ENCODE data around the gene DYNC1I1.
A peak's percentile ranks its signal among the peaks of the same experiment; 100 is the strongest.

The DYNC1I1 gene

DNA sequence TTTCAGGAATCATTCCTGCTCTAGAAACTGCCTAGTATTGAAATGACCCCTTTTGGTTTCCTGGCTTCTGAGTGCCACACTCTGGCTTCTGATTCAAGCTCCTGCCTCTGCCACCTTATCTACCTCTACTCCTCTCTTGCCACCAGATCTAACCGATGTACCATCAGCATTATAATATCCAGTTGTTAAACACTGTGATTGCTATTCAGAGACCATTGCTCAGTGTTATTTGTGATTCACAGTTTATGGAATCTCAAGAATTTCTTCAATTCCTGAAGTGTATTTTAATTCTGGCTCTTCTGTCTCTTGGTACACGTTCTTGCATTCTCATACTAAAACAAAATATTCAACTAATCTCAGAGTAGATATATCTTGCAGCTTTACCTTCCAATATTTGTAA, 88.7 kb downstream of the DYNC1I1 start:
- no peak for DNase-seq (ENCODE audit: low spot score)

DNA sequence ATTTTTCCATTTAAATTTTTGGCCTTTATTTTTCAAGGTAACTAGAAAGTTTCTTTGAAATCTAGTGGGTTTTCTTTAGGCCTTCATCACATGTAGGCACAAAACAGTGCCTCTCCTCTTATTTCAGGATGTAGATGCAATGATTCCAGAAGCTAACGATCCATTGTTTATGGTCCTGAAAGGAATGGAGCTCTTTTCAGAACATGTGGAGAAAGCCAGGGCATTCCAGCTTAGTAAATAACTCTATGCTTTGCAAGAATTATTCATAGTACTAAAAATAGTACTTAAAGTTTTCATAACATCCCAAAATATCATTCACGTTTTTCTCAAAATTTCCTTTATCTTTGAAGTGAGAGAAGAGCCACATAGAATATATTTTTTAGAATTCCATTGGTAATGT, 91.3 kb downstream of the DYNC1I1 start:
- DNase-seq (ENCODE audit: low spot score): no peak

DNA sequence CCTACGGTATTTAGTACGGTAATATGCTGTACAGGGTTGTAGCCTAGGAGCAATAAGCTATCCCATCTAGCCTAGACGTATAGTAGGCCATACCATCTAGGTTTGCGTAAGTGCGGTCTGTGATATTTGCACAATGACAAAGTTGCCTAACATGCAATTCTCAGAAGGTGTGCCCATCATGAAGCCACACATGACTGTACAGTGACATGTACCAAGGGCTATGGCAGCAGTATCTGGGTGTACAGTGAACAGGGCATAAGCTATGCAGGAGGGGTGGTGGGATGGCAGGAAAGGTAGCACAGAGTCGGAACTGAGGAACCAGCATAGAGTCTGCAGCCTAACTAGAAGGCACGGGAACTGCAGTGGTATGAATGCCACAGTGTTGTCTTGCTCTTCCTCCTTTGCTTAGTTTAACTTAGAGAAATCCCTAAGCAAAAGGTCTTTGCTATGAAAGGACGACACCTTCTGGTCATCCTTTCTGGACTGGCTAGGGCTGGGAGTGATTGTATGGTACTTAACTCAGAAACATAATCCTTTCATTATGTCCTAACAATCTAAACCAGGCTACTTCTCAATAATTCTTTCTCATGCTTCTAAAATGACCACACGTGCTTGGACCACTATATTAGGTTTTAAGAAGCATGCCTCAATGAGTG, 93.5 kb downstream of the DYNC1I1 start:
- no peak for DNase-seq (ENCODE audit: low spot score)

DNA sequence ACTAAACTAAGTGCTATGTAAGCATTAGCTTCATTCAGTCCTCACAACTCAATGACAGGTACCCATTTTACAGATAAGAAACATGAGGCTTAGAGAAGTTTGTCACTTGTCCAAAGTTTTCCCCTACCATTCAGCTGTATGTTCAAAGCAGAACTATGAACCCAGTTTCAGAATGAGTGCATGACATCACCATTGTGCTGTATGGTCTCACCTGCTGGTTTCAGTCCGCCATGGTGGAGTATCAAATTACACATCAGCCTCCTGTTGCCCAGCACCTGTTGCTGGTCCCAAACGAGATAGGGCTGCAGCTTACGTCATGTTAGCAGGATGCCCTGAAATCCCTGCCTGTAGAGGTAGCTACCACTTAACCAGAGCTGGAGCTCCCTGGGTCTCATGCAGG, 95.0 kb downstream of the DYNC1I1 start:
- DNase-seq (ENCODE audit: low spot score): no peak

DNA sequence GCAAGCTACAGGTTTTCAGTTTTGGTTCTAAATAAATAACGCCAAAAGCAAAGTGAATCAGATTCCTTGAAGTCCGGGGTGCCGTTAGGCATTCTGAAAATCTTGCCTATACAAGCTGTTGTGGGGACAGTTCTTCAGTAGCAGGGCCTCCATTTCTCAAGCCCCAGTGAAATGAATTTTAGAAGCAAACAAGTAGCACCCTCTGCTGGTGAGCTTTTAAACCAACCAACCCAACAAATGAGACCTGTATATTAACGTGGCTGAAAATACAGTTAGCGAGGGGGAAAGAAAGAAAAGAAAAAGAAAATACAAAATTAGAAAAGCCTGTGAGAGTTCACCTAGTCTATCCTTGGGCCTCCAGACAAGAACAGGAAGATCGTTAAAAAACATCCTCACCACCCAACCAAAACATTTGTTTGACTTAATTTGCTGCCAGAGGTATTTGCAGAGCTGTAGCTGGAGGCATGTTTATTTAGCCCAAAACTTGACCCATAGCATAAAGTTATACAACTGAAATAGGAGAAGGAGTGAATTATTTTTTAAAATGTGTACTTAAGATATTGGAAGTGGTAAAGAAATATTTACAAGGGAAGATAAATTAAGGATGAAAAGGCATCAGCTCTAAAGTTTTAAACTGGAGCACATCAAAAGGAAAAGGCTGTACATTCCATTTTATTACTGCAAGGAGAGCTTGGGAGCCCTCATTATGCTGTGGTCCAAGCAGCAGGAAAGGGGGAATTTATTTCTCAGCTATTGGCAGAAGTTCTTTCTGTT, 98.9 kb downstream of the DYNC1I1 start:
- peak; percentile 37 for DNase-seq (ENCODE audit: low spot score)

DNA sequence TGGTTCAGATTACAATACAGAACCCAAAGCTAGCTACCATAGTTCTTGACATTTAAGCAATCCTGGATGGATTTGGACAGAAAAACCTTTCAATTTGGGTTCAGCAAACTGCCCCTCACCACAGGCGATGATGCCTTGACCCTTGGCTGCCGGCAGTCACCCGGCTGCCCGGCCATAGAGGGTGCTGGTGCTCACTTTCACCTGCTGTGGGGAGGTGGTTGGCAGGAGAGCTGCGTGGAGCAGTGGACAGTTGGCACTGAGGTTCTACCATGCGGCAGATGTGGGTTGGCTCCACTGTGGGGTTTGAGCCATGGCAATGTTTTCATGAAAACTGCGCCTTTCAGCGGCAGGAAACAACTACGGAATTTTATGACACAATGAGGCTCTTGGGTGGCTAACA, 99.5 kb downstream of the DYNC1I1 start:
- no peak for DNase-seq (ENCODE audit: low spot score)

DNA sequence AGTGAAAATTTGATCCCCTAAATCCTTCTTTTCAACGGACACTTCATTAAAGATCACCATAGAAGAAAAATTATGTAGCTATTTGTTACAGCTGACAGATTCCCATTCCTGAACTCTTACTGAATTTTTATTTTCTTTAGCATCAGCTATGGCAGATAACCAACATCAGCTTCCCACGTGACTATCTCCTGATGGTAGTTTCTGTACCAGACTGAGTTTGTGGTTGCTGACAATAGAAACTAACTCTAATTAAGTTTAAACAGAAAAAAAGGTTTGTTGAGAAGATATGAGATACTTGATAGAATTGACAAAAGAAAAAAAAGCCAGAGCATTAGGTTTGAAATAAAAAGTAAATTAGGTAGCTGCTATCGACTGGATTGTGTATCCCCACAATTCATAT, 101.8 kb downstream of the DYNC1I1 start:
- no peak for DNase-seq (ENCODE audit: low spot score)

DNA sequence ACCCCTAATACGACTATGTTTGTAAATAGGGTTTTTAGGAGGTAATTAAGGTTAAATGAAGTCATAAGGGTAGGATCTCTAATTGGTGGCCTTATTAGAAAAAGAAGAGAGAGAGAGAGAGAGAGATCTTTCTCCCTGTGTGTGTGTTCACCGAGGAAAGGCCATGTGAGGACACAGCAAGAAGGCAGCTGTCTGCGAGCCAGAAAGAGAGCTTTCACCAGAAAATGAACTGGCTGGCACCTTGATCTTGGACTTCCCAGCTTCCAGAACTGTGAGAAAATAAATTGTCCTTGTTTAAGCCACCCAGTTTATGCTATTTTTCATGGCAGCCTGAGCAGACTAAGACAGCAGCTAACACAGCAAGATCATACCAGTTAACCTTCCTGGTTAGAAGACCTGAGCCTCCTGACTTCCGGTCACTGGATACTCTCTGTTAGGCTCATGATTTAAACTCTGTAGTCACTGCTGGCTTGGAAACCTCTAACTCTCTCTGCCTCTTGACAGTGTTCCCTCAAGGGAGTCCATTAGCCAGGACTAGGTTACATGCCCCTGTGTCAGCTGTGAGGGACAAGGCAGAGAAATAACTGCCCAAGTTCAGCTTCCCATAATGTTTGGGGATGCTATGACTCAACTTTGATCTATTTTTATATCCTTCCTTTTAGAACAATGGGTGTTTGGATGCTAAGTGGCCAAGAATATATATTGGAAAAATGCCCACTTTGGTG, 102.3 kb downstream of the DYNC1I1 start:
- peak; percentile 89 for DNase-seq (ENCODE audit: low spot score)

DNA sequence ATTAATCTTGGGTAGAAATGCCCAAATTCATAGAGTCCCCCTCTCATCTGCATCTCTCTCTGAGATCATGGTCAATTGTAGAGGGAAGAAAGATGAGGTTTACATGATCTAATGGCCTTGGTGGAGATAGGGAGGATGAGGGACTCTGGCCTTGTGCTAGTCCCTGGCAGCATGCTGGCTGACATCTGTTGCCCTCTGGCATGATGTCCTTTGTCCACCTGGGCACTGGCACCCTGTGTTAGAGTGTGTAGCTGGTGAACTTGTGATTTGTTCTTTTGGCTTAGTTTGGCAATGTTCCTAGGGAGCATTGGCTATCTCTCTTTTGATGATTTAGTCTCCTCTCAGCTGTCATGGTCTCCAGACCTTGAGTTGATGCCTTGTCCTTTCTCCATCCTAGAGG, 103.2 kb downstream of the DYNC1I1 start:
- DNase-seq (ENCODE audit: low spot score): peak; percentile 7

DNA sequence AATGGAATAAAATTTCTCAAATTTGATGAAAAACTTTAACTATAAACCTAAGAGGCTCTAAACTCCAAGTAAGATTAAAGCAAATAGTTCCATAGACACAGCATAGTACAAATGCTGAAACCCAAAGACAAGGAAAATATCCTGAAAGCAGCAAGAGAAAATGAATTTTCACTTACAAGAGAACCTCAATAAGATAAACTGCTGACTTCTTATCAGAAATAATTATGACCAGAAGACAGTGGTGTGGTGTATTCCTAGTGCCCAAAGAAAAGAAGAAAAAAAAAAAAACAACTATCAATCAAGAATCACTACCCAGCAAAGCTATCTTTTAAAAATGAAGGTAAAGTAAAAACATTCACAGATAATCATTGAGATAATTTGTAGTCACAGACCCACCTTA, 106.3 kb downstream of the DYNC1I1 start:
- DNase-seq (ENCODE audit: low spot score): no peak

DNA sequence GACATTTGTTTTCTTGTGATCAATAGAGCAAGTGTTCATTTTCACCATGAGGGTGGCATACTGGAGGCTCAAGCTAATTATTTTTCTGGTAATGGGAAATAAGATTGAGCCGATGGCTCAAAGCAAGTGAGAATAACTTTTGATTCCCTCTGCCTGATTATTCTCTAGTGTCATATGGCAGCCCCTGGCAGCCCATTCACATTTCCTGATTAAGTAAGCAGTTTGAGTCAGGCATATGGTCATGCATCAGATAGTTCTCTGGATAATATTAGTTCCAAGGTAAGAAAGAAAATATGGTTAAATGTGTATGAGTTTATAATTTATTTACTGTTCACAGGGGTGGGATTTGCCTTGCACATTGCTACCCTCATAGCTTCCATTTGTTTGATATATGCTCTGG, 109.2 kb downstream of the DYNC1I1 start:
- DNase-seq (ENCODE audit: low spot score): no peak

DNA sequence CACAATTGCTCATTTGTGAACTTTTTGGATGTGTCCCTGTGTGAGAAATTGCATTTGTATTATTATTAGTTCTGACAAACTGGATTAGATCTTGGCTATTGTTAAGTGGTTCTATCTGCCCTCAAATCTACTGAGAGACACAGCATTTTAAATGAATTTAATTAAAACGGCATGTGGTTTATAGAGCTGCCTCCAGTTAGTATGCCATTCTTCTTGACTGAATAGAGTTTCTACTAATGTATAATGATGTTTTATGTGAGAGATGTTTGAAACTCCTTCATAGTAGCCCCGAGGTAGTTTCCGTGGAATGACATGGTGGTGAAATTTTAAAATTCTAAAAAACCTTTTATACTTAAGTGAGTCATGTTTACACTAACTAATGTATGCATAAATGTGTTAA, 110.9 kb downstream of the DYNC1I1 start:
- no peak for DNase-seq (ENCODE audit: low spot score)

DNA sequence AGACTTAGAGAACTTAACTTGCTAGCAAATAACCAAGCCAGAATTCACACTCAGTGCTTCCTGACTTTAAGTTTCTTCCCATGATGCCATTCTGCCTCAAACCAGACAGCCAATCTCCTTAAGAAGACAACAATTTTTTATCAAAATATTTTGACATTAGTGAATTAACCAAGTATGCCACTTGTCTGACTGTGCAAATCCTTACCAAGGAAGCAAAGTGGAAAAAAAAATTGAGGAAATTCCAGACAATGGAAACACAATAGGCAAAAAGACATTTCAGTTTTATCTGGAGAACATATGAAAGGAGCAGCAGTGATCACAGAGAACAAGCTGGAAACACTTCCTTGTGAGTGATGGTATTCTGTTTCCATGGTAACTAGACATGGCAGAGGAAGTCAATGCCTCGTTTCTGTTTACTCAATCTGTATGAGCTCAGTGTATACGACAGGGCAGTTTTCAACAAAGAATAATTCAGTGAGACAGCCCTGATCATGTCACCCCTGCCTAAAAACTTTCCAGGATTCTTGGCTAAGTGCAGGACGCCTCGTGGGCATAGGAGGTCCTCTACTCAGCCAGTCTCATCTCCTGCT, 114.2 kb downstream of the DYNC1I1 start:
- peak; percentile 78 for DNase-seq (ENCODE audit: low spot score)

DNA sequence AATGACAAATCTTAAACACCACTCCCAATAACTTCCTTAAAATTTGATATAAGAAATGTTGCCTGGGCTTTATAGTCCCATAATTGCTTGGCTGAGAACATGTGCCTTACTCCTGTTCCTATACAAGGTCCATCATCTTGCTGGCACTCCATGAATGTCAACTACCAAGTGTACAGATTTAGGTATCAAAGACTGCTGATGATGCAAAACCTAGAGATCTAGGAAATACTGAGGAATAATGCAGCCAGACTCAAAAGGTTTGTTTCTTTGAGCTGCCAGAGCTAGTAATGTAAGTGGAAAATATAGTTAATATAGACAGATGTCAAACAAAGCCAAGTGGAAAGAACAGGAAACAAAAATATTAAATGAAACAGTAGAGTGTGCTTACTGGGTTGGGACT, 121.1 kb downstream of the DYNC1I1 start:
- no peak for DNase-seq (ENCODE audit: low spot score)

DNA sequence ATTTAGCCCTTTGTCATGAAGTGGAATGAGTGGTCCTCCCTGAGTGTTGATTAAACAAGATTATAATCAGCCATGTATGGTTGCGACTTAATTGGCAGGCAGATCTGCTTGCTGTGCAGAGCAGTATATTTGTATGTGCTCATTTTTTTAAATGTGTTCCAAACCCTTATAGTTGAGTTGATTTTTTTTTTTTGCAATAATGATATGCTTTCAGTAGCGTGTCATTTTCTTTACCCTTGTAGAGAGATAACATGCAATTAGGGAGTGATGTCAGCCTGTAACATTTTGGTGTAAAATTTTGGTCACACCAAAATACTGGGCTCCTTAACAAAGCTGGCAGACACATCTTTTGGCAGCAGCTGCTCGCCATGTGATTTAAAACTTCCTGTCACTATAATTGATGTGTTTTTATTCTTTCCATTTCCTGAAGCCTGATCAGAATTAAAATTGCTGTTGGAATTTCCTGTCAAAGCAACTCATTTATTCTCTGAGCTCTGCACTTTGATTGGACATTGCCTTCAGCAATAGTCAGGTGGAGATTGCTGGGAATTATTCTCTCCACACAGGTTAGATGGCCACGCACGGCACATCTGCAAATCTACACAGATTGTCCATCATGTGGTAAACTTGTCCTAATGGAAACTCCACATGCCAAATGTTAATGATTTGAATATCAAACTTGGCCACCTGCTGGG, 125.3 kb downstream of the DYNC1I1 start:
- DNase-seq (ENCODE audit: low spot score): no peak

DNA sequence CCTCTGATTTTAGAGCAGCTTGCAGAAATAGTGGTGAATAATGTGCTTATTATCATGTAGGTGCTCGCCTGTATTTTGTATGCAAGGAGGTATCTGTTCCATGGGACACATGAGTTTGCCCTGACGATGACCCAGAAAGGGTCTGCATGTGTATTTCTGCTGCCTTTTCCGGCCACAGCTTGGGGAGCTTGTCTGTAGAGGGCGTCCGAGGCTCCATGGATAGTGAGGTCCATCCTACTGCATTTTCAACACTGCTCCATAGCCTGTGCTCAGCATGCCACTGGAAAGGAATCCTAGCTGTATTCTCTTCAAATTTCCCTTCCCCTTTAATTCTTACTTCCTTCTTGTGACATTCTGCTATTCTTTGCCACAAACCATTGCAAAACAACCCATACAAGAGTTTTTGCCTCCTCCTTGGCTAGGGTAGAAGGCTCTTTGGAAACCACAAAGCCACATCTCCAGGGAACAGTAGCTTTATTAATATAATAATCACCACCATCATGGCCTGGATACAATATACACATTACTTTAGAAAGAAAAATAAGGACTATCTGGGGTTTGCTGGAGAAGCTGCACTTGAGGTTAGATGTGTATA, 127.7 kb downstream of the DYNC1I1 start:
- DNase-seq (ENCODE audit: low spot score): no peak

DNA sequence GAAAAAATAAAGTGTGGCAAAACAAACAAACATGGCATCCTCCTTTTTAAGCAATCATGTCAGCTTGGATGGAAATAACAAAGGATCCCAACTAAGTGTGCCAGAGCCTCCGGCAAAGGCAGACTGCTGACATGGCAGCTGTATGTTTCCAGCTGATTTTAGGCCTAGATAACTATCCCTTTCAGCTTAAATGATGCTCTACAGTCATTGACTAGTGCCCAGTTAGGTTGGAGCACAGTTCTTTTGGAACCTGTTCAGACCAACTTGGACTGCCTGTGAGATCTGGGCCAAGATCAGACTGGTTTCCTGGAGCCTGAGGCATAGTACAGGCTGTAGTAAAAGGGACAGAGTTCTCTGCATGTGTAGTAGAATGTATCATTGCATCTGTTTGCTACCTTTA, 128.7 kb downstream of the DYNC1I1 start:
- DNase-seq (ENCODE audit: low spot score): no peak

DNA sequence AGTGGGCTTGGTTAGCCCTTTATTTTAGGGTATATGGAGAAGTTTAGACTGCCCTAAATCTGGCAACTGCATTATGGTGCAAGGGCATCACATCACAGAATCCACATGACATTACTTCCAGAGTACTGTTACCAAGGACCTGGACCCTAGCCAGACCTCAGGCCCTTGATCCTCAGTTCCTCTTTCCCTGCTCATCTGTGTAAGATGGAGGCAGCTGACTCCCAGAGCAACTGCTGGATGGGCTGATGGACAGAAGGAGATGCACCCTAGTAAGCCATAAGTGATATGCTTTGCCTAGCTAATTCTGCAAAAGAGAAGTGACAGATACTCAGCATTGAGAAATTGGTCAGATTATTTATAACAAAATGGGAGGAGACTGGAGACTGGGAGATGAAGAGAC, 131.7 kb downstream of the DYNC1I1 start:
- no peak for DNase-seq (ENCODE audit: low spot score)

DNA sequence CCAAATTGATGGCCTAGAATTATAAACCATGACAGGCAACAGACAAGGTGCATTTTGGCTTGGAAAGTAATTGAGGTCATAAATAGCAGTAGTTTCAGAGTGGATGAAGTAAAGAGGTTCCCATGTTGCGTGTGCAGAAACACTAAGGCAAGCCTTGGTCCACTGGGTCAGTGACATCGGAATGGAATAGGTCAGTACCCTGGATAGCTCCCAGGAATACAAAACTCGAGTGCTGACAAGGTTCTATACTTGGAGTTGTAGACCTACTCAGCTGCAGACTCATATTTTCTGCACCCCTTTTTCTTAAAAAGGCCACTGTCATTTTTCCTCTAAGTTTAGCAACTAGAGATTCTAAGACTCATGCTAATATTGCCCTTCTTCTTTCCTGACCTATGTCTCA, 132.8 kb downstream of the DYNC1I1 start:
- DNase-seq (ENCODE audit: low spot score): no peak

DNA sequence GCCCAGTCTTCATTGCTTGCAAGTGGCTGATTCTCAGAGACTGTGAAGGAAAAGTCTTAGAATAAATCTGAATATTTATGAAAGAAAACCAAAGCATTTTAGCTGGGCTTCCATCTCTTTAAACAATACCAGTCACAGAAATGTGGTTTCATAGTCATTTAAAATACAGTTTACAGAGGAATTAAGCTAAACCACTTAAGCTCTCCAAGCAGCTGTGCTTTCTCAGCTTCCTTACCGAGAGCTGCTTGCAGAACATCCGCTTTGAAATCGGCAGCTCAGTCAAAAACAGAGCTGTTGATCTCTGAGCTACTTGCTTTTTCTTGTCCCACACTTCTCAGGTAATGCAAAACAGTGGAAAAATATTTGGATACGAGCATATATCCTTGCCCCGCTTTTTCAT, 134.5 kb downstream of the DYNC1I1 start:
- DNase-seq (ENCODE audit: low spot score): no peak

DNA sequence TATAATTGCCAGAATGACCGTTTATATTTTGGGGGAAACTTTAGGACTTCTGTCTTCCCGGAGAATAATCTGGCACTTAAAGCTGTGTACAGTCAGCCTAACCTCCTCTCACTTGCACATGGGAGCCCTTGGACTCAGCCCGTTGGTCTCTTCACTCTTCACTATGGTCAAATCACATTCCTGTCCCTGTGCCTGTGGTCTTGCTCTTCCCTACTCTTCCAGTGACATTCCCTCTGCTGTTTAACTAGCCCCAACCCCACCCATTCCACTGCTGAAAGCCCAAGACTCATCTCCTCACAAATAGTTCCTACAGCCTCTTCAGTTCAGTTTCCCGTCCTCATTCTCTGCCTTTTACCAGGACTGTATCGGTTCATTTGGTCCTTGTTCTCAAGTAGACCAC, 135.0 kb downstream of the DYNC1I1 start:
- DNase-seq (ENCODE audit: low spot score): no peak

DNA sequence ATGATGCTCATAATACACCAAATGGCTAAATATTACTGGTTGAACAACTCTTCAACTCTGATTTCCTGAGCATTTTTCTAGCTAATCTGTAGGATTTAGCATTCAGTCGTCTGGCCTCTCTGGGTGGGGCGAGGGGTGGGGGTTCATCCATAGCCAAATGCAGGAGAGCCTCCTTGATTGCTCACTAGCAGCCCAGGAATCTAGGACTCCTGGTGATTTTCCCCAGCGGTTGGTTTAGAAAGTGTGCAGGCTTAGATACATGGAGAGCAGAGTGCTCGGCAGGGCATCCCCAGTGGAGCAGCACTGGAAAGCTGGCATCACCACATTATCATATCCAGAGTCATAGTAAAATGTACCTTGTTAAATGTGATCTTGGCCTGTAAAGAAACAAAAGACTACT, 136.1 kb downstream of the DYNC1I1 start:
- no peak for DNase-seq (ENCODE audit: low spot score)
